GM18867 (cell line): ENCODE results near the gene KCNJ16.
"Not testable (repeated sequence)": the region's sequence is repeated elsewhere in the genome, so short reads cannot be mapped to it uniquely, and the experiment has no call there.

Source experiments
- ATAC-seq: cut with Tn5 transposase; IDR thresholded peaks from one replicate; pipeline ENCODE4 v1.9.1; 2021; ENCODE audit warnings: mild to moderate bottlenecking, moderate library complexity; ENCODE audit not compliant: unreplicated experiment

Gene KCNJ16

GRCh38 chr17:70074956-70075355, at the start of gene KCNJ16:
Gene KCNJ16 (plus strand): TSS chr17:70075225. CDS start chr17:70132088, 56,863 bp downstream.
- ATAC-seq = no peak

GRCh38 chr17:70028397-70028796, 46.6 kb upstream of the KCNJ16 start:
- ATAC-seq = no peak

GRCh38 chr17:70028978-70029767, 45.9 kb upstream of the KCNJ16 start:
- ATAC-seq = no peak

- no peak for ATAC-seq
These were observed 44.7 kb upstream of the KCNJ16 start for GRCh38 chr17:70030371-70030770.

GRCh38 chr17:70031341-70031740, 43.7 kb upstream of the KCNJ16 start:
- no peak for ATAC-seq

GRCh38 chr17:70033165-70033564, 41.9 kb upstream of the KCNJ16 start:
- no peak for ATAC-seq

- ATAC-seq = no peak
These were observed 40.9 kb upstream of the KCNJ16 start for GRCh38 chr17:70034158-70034557.

GRCh38 chr17:70037498-70037897, 37.5 kb upstream of the KCNJ16 start:
- no peak for ATAC-seq

GRCh38 chr17:70040336-70040735, 34.7 kb upstream of the KCNJ16 start:
- ATAC-seq = no peak

GRCh38 chr17:70041061-70041460, 34.0 kb upstream of the KCNJ16 start:
- ATAC-seq = no peak

GRCh38 chr17:70041540-70041939, 33.5 kb upstream of the KCNJ16 start:
- ATAC-seq = no peak

GRCh38 chr17:70045780-70046179, 29.2 kb upstream of the KCNJ16 start:
- ATAC-seq = not testable (repeated sequence)

GRCh38 chr17:70047619-70048419, 27.2 kb upstream of the KCNJ16 start:
- ATAC-seq = no peak

- ATAC-seq = no peak
These were observed 25.0 kb upstream of the KCNJ16 start for GRCh38 chr17:70049801-70050591.

- ATAC-seq = no peak
These were observed 24.1 kb upstream of the KCNJ16 start for GRCh38 chr17:70050931-70051330.

- no peak for ATAC-seq
These were observed 21.5 kb upstream of the KCNJ16 start for GRCh38 chr17:70053241-70054234.

GRCh38 chr17:70055000-70055399, 20.0 kb upstream of the KCNJ16 start:
- no peak for ATAC-seq

- ATAC-seq = no peak
These were observed 16.0 kb upstream of the KCNJ16 start for GRCh38 chr17:70059071-70059470.

GRCh38 chr17:70059649-70060048, 15.4 kb upstream of the KCNJ16 start:
- ATAC-seq = no peak

- no peak for ATAC-seq
These were observed 14.6 kb upstream of the KCNJ16 start for GRCh38 chr17:70060415-70060814.
